ENCODE data around the gene RHOB. TPM values are rescaled to one million over a fixed set of nuclear protein-coding genes. Genes with fewer than 3 reads are reported as not detected.

The RHOB gene
- total RNA-seq: 100 to 1,000 TPM; 111 to 370 (median 154) TPM
- 100 to 1,000 TPM; 120 to 669 (median 345) TPM for polyA plus RNA-seq
- long read RNA-seq, donor 1, transcript RHOB-201 (1 exons, 2,372 nt): major isoform, 37 of 37 reads
- long read RNA-seq, donor 1, partial matches to known transcripts: 0 of 37 reads
- long read RNA-seq, donor 1, other reads (novel, unspliced or antisense): 0 of 37 reads
- long read RNA-seq, donor 2, transcript RHOB-201 (1 exons, 2,372 nt): major isoform, 268 of 268 reads
- long read RNA-seq, donor 2, partial matches to known transcripts: 0 of 268 reads
- long read RNA-seq, donor 2, other reads (novel, unspliced or antisense): 0 of 268 reads

DNA sequence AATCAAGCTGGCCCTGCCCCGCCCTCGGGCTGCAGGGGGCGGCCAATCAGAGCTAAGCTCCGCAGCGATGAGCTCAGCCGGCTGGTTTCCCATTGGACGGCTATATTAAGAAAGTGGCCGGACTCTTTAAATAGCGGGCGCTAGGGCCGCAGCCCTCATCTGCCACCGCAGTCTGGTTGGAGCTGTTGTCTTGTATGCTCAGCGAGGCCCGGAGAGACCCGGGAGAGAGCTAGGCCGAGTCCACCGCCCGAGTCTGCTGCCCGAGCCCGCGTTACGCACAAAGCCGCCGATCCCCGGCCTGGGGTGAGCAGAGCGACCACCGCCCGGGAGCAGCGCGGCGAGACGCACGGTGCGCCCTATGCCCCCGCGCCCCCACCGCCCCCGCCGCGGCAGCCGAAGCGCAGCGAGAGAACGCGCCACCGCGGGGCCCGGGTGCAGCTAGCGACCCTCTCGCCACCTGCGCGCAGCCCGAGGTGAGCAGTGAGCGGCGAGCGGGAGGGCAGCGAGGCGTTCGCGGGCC, at the start of gene RHOB:
Gene RHOB (plus strand): TSS at position 158 of the 520 bp plus-strand sequence. CDS start 392 bp downstream, outside the sequence.
- peak; percentile 86 to 93 (median 92) for ATAC-seq
- Histone ChIP-seq H3K36me3 (ENCODE audit: insufficient read depth in 1 of 2, low read depth in 1 of 2) (peaks cover 0 to 14% of the 10 kb centered on the region in 2 donors), H3K27me3 (ENCODE audit: insufficient read depth in 3 of 3, low read length in 2 of 3) (no peaks in the 10 kb centered on the region), H3K9me3 (no peaks in the 10 kb centered on the region), H3K4me3 (peak within 1 kb of the TSS; percentile 98), H3K4me1 (peaks cover 19% of the 10 kb centered on the region), H3K27ac (peak within 1 kb of the TSS; percentile 99)
- peak; percentile 96 to 98 for DNase-seq
- 0% methylated on average over 47 to 60 of the region's 60 CpGs for WGBS, 3 donors
- no peak for TF ChIP-seq CTCF (IDR thresholded peaks at IDR 0.05)
- intact Hi-C loops (cut with DNase I): loop anchor here in 1 of 2 donors (5.0 kb wide), 1 partner anchor 90 kb away; no protein-coding TSS in a partner anchor

- no peak for DNase-seq
- no peak for TF ChIP-seq CTCF (IDR thresholded peaks at IDR 0.05)
- H3K4me3 ChIP-seq: no peak overlapping the region
- H3K27ac ChIP-seq: no peak overlapping the region
- 82 to 93% (median 90%) methylated on average over 5 of the region's 5 CpGs for WGBS, 3 donors
- H3K4me1 ChIP-seq: no peaks in the 10 kb centered on the region
- no peaks in the 10 kb centered on the region for H3K36me3 ChIP-seq (ENCODE audit: insufficient read depth in 1 of 2, low read depth in 1 of 2)
- peaks cover 0 to 1% (median 0%) of the 10 kb centered on the region in 3 donors for H3K27me3 ChIP-seq (ENCODE audit: insufficient read depth in 3 of 3, low read length in 2 of 3)
- no peak for ATAC-seq
- H3K9me3 ChIP-seq: no peaks in the 10 kb centered on the region
- intact Hi-C loops (cut with DNase I): loop anchor here in 1 of 2 donors (5.0 kb wide), 1 partner anchor 244 kb away; no protein-coding TSS in a partner anchor
Observed at GRCh38 chr2:20397811-20398447, 48.9 kb upstream of the RHOB start.

DNA sequence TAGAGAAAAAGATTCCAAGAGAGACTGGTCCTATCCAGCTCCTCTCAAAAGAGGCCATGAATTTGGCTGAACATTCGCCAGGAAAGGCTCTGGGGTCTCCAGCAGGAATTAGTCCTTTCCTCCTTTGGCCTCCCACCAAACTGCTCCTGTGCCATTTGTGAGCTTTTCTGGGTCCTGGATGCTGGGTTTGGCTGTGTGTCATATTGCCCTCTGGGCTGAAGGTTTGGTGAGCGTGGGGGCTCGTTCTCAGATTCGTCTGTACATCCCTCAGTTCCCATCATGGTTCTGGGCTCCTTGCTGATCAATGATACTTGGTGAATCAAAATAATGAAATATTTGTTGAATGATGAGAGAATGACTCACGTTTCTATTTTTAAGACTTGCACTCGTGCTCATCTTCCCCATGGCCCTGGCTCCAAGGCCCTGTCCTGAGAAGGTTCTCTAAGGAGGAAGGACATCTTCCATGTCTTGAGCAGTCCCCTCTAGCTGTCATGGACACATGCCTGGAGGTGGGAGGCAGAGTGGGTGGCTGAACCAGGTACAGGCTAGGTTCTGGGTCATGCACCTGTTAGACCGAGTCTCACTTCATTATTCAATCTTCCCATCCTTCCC, 47.8 kb upstream of the RHOB start:
- ATAC-seq (no peak), DNase-seq (no peak)
- Histone ChIP-seq H3K4me1 (no peaks in the 10 kb centered on the region), H3K36me3 (ENCODE audit: insufficient read depth in 1 of 2, low read depth in 1 of 2) (no peaks in the 10 kb centered on the region), H3K27ac (no peak overlapping the region), H3K9me3 (no peaks in the 10 kb centered on the region), H3K4me3 (no peak overlapping the region), H3K27me3 (ENCODE audit: insufficient read depth in 3 of 3, low read length in 2 of 3) (no peaks in the 10 kb centered on the region)
- intact Hi-C loops (cut with DNase I): loop anchor here in 1 of 2 donors (5.0 kb wide), 1 partner anchor 243 kb away; no protein-coding TSS in a partner anchor
- 60 to 70% (median 63%) methylated on average over 7 of the region's 7 CpGs for WGBS, 3 donors
- no peak for TF ChIP-seq CTCF (IDR thresholded peaks at IDR 0.05)

DNA sequence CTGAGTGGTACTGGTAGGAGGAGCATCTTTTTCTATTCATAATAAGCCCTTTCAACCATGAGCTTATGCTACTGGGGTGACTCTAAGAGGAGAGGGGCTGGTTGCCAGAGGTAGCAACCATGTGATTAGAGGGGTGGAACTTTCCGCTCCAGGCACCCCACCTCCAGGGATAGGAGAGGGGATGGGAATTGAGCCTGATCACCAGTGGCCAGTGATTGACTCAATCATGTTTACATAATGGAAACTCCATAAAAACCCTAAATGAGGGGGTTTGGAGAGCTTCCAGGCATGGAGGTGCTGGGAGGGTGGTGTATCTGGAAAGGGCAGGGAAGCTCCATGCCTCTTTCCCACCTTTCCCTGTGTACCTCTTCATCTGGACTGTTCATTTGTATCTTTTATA, 46.6 kb upstream of the RHOB start:
- ATAC-seq (no peak), DNase-seq (no peak)
- no peaks in the 10 kb centered on the region for H3K27me3 ChIP-seq (ENCODE audit: insufficient read depth in 3 of 3, low read length in 2 of 3)
- no peak overlapping the region for H3K4me3 ChIP-seq
- no peaks in the 10 kb centered on the region for H3K4me1 ChIP-seq
- H3K36me3 ChIP-seq (ENCODE audit: insufficient read depth in 1 of 2, low read depth in 1 of 2): no peaks in the 10 kb centered on the region
- WGBS, 3 donors: 56 to 100% (median 75%) methylated on average over 1 of the region's 1 CpG
- H3K9me3 ChIP-seq: no peaks in the 10 kb centered on the region
- no peak overlapping the region for H3K27ac ChIP-seq
- intact Hi-C loops (cut with DNase I): no loop called here
- no peak for TF ChIP-seq CTCF (IDR thresholded peaks at IDR 0.05)

All from psoas muscle (tissue), 8 donors.